ENCODE data around the gene PIK3C2A.

- TF ChIP-seq MAX (IDR thresholded peaks at IDR 0.05; ENCODE audit: insufficient read depth, insufficient read length): no peak
- TF ChIP-seq, protein P1, sequence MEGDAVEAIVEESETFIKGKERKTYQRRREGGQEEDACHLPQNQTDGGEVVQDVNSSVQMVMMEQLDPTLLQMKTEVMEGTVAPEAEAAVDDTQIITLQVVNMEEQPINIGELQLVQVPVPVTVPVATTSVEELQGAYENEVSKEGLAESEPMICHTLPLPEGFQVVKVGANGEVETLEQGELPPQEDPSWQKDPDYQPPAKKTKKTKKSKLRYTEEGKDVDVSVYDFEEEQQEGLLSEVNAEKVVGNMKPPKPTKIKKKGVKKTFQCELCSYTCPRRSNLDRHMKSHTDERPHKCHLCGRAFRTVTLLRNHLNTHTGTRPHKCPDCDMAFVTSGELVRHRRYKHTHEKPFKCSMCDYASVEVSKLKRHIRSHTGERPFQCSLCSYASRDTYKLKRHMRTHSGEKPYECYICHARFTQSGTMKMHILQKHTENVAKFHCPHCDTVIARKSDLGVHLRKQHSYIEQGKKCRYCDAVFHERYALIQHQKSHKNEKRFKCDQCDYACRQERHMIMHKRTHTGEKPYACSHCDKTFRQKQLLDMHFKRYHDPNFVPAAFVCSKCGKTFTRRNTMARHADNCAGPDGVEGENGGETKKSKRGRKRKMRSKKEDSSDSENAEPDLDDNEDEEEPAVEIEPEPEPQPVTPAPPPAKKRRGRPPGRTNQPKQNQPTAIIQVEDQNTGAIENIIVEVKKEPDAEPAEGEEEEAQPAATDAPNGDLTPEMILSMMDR (IDR thresholded peaks at IDR 0.05; ENCODE audit: extremely low read depth in 1 of 2, insufficient read depth in 1 of 2, low read depth in 1 of 2, low read length in 2 of 2): no peak
- no peak for TF ChIP-seq POLR2A (IDR thresholded peaks at IDR 0.05; ENCODE audit: low read depth, low read length)
- TF ChIP-seq EZH2 (IDR thresholded peaks at IDR 0.05; ENCODE audit: borderline replicate concordance, low read depth, low read length, severe bottlenecking): no peak
- TF ChIP-seq POLR2AphosphoS5 (IDR thresholded peaks at IDR 0.05; ENCODE audit: insufficient read depth, low read depth, low read length): no peak
- no peak for TF ChIP-seq FOS (IDR thresholded peaks at IDR 0.05; ENCODE audit: borderline replicate concordance, insufficient read depth, low read length)
Observed at GRCh38 chr11:17218403-17218802, 10.6 kb upstream of the PIK3C2A start.
